Activated CD4-positive, alpha-beta T cell treated with anti-CD3 and anti-CD28 coated beads, Interleukin-2, amount 50 U/mL, for 24 hours (primary cell): ENCODE results near the gene BRD1.

Source experiments
- DNase-seq, 2 donors: peaks; one replicate each; pipeline ENCODE4 v3.0.0-alpha.2; 2020; ENCODE audit warnings: low read depth in 1 of 2, low spot score in 1 of 2

BRD1 gene

GRCh38 chr22:49753961-49754695 is 73.5 kb downstream of the BRD1 start:
- no peak for DNase-seq

- DNase-seq, result no peak
Observed at GRCh38 chr22:49753276-49753890, 74.3 kb downstream of the BRD1 start.

GRCh38 chr22:49752598-49753091 is 75.0 kb downstream of the BRD1 start:
- no peak for DNase-seq

- DNase-seq, result no peak
Observed at GRCh38 chr22:49751966-49752597, 75.6 kb downstream of the BRD1 start.

- no peak for DNase-seq
Observed at GRCh38 chr22:49751318-49751965, 76.2 kb downstream of the BRD1 start.

GRCh38 chr22:49749885-49750510 is 77.7 kb downstream of the BRD1 start:
- DNase-seq, result no peak

- no peak for DNase-seq
Observed at GRCh38 chr22:49749227-49749626, 78.4 kb downstream of the BRD1 start.

GRCh38 chr22:49748514-49748913 is 79.2 kb downstream of the BRD1 start:
- DNase-seq, result no peak

- DNase-seq, result no peak
Observed at GRCh38 chr22:49747716-49748115, 80.0 kb downstream of the BRD1 start.

GRCh38 chr22:49747130-49747529 is 80.5 kb downstream of the BRD1 start:
- DNase-seq, result no peak

- no peak for DNase-seq
Observed at GRCh38 chr22:49746065-49746464, 81.6 kb downstream of the BRD1 start.

- no peak for DNase-seq
Observed at GRCh38 chr22:49740242-49740641, 87.4 kb downstream of the BRD1 start.

- DNase-seq, result no peak
Observed at GRCh38 chr22:49739138-49739537, 88.5 kb downstream of the BRD1 start.

- no peak for DNase-seq
Observed at GRCh38 chr22:49738566-49738965, 89.1 kb downstream of the BRD1 start.

GRCh38 chr22:49738006-49738405 is 89.7 kb downstream of the BRD1 start:
- DNase-seq, result no peak

- DNase-seq, result no peak
Observed at GRCh38 chr22:49737101-49737551, 90.5 kb downstream of the BRD1 start.

- no peak for DNase-seq
Observed at GRCh38 chr22:49736538-49736937, 91.1 kb downstream of the BRD1 start.

GRCh38 chr22:49735901-49736421 is 91.7 kb downstream of the BRD1 start:
- no peak for DNase-seq

GRCh38 chr22:49735411-49735900 is 92.2 kb downstream of the BRD1 start:
- no peak for DNase-seq

- DNase-seq, result no peak
Observed at GRCh38 chr22:49734882-49735281, 92.8 kb downstream of the BRD1 start.

GRCh38 chr22:49734390-49734789 is 93.3 kb downstream of the BRD1 start:
- no peak for DNase-seq
